GM21526 (cell line): ENCODE results near the gene MAP4K1.

Experiments
- ATAC-seq: cut with Tn5 transposase; IDR thresholded peaks from one replicate; pipeline ENCODE4 v1.9.1; 2021; ENCODE audit warnings: moderate library complexity; ENCODE audit not compliant: unreplicated experiment, low FRiP score

The MAP4K1 gene

GRCh38 chr19:38549061-38549460 is 68.7 kb downstream of the MAP4K1 start:
- ATAC-seq = no peak

DNA sequence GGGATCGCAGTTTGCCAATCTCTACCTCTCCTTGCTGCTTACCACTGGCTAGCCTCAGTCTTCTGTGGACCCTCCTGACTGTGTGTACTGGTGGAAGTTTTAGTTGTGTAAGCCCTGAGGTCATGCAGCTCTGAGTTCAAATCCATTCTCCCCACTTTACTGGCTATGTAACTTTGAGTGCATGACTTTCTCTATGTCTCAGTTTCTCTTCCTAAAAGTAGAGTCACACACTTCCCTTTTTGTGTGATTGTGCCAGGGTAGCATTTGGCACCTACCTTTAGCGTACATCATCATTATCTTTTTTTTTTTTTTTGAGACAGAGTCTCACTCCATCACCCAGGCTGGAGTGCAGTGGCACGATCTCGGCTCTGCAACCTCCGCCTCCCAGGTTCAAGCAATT is 70.3 kb downstream of the MAP4K1 start:
- no peak for ATAC-seq

DNA sequence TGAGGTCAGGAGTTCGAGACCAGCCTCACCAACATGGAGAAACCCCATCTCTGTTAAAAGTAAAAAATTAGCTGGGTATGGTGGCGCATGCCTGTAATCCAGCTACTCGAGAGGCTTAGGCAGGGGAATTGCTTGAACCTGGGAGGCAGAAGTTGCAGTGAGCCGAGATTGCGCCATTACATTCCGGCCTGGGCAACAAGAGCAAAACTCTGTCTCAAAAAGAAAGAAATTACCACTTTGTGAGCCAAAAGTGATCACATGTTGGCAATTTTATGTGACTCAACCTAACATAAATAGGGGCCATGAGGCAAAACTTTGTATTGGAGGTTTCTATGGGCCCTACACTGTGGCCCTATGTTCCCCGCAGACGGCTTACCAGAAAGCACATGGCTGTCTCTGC is 72.2 kb downstream of the MAP4K1 start:
- ATAC-seq = no peak

- no peak for ATAC-seq
Observed at GRCh38 chr19:38544569-38545315, 73.0 kb downstream of the MAP4K1 start.

GRCh38 chr19:38543807-38544568 is 73.8 kb downstream of the MAP4K1 start:
- no peak for ATAC-seq

GRCh38 chr19:38543286-38543806 is 74.4 kb downstream of the MAP4K1 start:
- no peak for ATAC-seq

DNA sequence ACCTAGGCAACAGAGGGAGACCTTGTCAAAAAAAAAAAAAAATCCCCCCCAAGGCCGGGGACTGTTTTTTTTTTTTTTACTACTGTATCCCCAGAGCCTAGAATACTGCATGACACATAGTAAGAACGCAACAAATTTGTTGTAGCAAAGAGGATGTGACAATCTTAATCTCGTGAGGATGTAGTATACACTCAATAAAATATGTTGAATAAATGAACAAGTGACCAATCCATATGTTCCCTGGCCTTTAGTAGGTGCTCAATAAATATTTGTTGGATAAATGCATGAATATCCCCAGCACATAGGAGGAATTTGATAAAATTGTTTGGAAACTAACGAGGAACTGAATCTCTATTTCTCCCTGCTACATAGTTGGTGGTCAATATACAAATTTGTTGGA is 75.7 kb downstream of the MAP4K1 start:
- ATAC-seq = no peak

DNA sequence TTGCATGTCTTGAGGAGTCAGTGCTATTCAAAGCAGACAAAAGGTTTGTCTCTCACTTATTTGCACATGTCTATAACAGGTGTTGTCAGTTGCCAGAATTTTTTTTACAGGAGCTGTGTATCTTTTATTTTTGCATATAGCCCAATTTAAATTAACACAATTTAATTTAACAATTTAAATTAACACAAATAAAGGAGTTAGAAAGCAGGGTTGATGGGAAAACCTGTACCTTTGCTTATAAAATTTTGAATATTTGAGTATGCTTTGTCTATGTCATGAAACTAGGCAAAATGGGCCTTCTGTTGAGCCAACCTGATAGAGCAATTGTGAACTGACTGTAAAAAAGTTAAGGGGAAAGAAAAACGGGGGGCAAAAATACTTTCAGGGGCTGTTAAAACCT is 78.0 kb downstream of the MAP4K1 start:
- ATAC-seq = no peak

DNA sequence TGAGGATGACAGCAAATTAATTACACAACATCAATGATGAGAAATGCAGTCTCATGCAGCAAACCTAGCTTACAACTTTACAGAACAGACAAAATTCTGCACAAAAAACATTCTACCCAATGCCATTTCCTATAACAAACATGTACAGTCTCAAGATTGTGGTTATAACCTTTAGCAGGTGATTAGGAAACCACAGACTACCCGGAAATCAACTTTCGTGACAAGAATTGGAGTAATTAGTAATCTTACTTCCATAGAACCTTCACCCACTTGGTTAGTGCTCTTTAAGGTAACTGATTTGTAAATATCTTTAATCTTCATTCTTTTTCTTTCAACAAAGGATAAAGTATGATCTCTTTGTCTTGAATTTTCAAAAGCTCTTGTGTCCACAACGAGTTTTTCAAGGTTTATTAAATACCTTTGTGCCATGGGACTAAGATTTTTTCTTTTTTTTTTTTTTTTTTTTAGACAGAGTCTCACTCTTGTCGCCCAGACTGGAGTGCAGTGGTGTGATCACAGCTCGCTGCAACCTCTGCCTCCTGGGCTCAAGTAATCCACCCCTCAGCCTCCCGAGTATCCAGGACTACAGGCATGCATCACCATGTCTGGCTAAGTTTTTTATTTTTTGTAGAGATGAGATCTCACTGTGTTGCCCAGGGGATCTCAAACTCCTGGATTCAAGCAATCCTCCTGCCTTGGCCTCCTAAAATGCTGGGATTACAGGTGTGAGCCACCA is 78.8 kb downstream of the MAP4K1 start:
- no peak for ATAC-seq

DNA sequence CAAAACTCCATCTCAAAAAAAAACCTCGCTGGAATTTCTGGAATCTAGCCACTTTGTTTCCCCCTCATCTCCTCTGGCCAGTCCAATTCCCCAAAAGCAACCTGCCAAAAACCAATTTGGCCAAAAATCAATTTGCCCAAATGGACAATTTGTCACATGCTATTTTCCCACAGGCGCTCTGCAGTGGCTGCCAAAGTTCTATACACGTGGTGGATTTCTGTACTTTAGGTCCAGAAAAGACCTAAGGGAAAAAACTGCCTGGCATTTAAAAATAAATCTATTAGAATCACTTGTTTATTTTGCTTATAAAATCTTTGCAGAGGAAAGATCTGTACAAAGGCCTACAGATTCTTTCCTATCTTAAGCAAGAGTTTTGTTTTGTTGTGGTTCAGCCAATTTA is 79.4 kb downstream of the MAP4K1 start:
- no peak for ATAC-seq
